Activated CD4-positive, alpha-beta T cell treated with anti-CD3 and anti-CD28 coated beads, Interleukin-10, Interleukin-2, amounts not matched to agents 100 ng/mL and 50 ng/mL, durations not matched to agents 16 hours and 8 hours (primary cell): ENCODE results near the gene NAPEPLD.
A peak's percentile ranks its signal among the peaks of the same experiment; 100 is the strongest.
"Not testable (repeated sequence)": the region's sequence is repeated elsewhere in the genome, so short reads cannot be mapped to it uniquely, and the experiment has no call there.

ENCODE experiments used
- DNase-seq: peaks from one replicate; pipeline ENCODE4 v3.0.0-alpha.2; 2020

The NAPEPLD gene

GRCh38 chr7:103142494-103142893 is 6.4 kb downstream of the NAPEPLD start:
- DNase-seq: no peak

- DNase-seq: peak; percentile 18
Observed at GRCh38 chr7:103141753-103142404, 7.0 kb downstream of the NAPEPLD start.

GRCh38 chr7:103140685-103141084 is 8.2 kb downstream of the NAPEPLD start:
- no peak for DNase-seq

GRCh38 chr7:103140061-103140460 is 8.8 kb downstream of the NAPEPLD start:
- no peak for DNase-seq

GRCh38 chr7:103134836-103135554 is 13.9 kb downstream of the NAPEPLD start:
- DNase-seq: no peak

- DNase-seq: no peak
Observed at GRCh38 chr7:103132995-103133688, 15.8 kb downstream of the NAPEPLD start.

- DNase-seq: no peak
Observed at GRCh38 chr7:103130901-103131624, 17.8 kb downstream of the NAPEPLD start.

GRCh38 chr7:103129702-103130549 is 19.0 kb downstream of the NAPEPLD start:
- no peak for DNase-seq

- DNase-seq: no peak
Observed at GRCh38 chr7:103127006-103127405, 21.9 kb downstream of the NAPEPLD start.

GRCh38 chr7:103124429-103124979 is 24.4 kb downstream of the NAPEPLD start:
- DNase-seq: no peak

GRCh38 chr7:103123529-103123928 is 25.4 kb downstream of the NAPEPLD start:
- no peak for DNase-seq

GRCh38 chr7:103121641-103122040 is 27.3 kb downstream of the NAPEPLD start:
- DNase-seq: no peak

- no peak for DNase-seq
Observed at GRCh38 chr7:103120362-103120761, 28.5 kb downstream of the NAPEPLD start.

- DNase-seq: no peak
Observed at GRCh38 chr7:103119791-103120291, 29.1 kb downstream of the NAPEPLD start.

GRCh38 chr7:103117465-103117864 is 31.4 kb downstream of the NAPEPLD start:
- no peak for DNase-seq

GRCh38 chr7:103116991-103117390 is 31.9 kb downstream of the NAPEPLD start:
- no peak for DNase-seq

- DNase-seq: no peak
Observed at GRCh38 chr7:103116511-103116910, 32.4 kb downstream of the NAPEPLD start.

- DNase-seq: no peak
Observed at GRCh38 chr7:103115771-103116170, 33.1 kb downstream of the NAPEPLD start.

GRCh38 chr7:103114576-103115008 is 34.3 kb downstream of the NAPEPLD start:
- no peak for DNase-seq

- no peak for DNase-seq
Observed at GRCh38 chr7:103113164-103113563, 35.7 kb downstream of the NAPEPLD start.

GRCh38 chr7:103106703-103107070 is 42.2 kb downstream of the NAPEPLD start:
- not testable (repeated sequence) for DNase-seq
